GM21737 (cell line): ENCODE data around the gene MED13L.
"Not testable (repeated sequence)": the region's sequence is repeated elsewhere in the genome, so short reads cannot be mapped to it uniquely, and the experiment has no call there.

Experiments
- ATAC-seq: cut with Tn5 transposase; IDR thresholded peaks from one replicate; pipeline ENCODE4 v1.9.1; 2021; ENCODE audit warnings: mild to moderate bottlenecking, moderate library complexity; ENCODE audit not compliant: unreplicated experiment

The MED13L gene

DNA sequence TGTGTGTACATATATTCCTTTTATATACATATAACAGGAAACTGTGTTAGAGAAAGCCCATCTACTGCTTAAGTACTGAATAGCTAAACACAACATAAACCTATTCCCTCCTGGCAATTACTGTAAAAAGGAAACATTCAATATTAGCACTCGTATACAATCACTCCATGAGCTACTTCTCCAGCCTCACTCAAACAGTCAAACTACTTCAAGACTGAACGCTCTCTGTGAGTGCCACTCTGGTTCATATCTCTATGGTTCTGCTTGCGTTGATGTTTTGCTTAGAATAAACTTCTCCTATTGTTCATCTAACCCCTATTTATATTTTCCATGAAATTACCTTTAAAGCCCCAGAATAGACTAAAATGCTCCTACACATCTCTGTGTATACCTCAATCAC, 243.7 kb downstream of the MED13L start:
- no peak for ATAC-seq

DNA sequence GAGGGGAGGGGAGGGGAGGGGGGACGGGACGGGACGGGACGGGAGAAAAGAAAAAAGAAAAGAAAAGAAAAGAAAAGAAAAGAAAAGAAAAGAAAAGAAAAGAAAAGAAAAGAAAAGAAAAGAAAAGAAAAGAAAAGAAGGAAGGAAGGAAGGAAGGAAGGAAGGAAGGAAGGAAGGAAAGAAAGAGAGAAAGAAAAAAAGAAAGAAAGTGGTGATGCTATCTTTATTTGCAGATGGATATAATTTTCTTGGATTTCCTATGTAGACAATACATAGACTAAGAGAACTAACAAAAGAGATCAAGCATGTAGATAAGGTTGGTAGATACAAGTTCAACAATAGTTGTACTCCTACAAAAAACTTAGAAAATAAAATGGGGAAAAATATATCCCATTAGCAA, 245.9 kb downstream of the MED13L start:
- not testable (repeated sequence) for ATAC-seq

DNA sequence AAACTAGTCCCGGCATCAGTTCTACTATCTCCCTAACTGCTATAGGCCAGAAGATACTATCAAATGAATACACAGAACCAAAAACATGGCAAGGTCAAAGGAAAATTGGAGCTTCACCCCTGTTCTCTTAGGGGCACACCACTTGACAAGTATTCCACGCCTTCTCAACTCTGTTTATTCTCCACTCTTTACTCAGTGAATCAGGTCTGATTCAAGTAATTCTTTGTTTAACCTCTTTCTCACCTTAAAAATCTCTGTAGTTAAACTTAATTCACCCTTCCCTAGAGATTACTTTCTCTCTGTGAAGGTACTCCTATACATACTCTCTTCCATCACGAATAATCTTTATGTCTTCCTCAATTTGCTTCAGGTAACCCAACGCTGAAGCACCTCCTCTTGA, 248.9 kb downstream of the MED13L start:
- ATAC-seq = no peak

DNA sequence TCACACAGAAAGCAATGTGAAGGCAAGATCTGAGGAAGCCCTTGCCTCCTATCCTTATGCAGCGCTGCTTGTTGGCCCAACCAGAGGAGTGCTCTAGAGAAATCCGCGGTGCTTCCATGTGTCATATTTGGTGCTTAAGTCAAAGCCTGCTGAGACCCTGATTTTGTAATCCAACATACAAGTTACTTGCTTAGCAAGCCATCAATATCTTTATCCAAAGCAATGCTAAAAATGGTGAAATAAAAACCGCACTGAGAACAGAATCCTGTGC, 250.0 kb downstream of the MED13L start:
- ATAC-seq = no peak

DNA sequence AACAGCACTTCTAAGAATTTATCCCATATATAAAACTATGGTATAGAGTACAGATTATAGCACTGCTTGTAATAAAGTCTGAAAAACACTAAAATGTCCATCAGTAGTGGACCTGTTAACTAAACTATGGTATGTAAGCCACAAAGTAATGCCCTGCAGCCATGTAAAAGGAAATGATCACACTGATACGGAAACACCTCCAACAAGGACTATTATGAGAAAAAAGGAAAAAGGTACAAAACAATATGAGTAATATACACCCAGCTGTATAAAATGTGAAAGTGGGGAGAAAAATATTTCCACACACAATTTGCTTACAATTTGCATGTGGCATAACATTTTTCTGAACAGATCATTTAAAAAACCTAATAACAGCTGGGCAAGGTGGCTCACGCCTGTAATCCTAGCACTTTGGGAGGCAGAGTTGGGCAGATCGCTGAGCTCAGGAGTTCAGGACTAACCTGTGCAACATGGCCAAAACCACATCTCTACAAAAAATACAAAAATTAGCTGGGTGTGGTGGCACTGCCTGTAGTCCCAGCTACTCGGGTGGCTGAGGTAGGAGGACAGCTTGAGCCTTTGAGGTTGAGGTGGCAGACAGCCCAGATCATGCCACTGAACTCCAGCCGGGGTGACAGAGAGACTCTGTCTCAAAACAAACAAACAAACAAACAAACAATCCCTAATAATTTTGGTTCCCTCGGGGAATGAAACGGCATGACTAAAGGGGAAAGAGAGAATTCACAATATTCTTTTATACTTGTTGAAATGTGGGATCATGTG, 250.5 kb downstream of the MED13L start:
- no peak for ATAC-seq

DNA sequence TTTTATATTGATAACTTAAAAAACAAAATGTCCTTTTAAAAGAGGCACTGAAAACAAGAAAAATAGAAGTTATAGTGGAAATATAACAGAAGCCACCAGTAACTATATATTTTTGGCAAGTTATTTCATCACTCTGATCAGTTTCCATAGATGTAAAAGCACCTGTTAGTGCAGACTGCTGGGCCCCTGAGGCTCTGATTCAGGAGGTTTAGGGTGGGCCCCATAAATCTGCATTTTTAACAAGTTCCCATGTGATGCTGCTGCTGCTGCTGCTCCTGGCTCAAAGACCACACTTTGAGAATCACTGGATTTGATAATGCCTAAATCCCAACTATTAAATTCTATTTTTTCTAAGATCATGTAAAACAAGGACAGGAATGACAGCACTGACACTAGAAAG, 251.1 kb downstream of the MED13L start:
- no peak for ATAC-seq

DNA sequence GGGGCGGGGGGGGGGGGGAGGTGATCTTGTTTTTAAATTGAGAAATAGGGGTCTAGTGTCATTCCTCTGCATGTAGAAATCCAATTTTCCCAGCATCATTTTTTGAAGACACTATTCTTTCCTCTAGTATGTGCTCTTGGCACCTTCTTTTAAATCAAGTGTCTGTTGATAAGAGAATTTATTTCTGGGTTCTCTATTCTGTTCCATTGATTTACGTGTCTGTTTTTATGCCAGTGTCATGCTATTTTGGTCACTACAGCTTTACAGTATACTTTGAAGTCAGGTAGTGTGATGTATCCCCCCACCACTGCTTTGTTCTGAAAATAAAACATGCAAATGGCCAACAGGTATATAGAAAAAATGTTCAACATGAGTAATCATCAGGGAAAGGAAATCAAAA, 252.7 kb downstream of the MED13L start:
- ATAC-seq = no peak

DNA sequence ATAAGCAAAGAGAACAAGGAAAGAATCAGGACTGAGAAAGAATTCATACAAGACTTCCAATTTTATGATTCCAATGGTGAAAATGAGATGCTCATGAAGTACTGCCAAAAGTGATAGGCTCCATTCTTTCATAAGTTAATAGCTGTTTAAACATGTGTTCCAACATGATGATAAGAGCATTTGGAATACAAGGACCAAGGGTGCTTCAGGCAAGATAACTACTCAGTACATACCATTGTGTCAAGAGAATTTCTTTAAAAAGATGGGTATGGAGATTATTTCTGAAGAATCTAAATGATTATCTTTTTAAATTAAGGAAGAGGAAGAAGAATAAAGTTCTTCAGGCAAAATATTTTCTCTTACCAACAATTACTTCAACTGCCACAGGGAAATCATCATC, 258.1 kb downstream of the MED13L start:
- no peak for ATAC-seq

DNA sequence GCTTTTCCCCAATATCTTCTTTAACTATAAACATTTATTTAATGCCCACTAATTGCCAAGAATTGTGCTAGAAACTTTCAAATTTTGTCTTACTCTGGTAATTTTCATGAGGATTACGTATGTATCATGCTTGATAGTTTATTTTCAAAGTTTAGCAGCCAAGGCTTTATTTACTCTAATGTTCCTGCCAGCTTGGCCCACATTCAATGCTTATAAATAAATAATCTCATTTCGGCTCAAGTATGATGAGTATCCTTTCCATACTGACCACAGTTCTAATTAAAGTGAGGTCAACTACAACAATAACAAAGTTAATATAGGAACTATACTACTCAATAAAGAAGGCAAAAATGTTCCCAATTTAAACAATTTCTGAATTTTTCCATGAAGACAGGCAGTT, 259.2 kb downstream of the MED13L start:
- ATAC-seq = no peak

DNA sequence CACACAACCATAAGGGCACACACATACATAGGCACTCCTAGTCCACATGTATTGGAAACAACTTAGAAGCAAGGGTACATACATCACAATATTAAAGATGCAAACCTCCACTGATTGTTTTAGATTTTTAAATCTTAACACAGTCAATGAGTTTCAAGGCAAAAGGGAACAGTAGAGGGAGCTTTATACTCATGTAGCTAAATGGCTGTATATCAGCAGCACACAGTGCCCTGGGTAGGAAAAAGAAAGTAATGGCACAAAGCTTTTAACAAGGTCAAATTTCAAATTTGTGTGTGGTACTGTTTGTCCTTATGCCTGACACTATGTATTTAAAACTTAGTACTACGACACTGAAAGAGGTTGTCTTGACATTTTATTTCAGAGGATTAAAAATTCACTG, 262.0 kb downstream of the MED13L start:
- ATAC-seq = no peak

DNA sequence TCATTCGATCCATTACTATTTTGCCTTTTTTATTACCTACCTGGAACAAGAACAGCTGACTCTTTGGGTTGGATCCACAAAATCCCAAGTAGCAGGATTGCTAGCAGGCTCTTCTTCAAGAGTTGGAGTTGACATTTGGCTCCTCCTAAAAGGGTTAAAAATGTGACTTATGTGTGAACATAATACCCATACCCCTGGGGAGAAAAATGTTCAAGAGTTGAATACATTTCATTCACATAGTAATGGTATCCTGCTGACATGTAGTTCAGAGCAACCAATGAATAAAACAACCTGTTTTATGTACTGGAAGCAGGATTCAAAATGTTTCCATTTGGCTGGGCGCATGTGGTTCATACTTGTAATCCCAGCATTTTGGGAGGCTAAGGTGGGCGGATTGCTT, 264.7 kb downstream of the MED13L start:
- no peak for ATAC-seq

DNA sequence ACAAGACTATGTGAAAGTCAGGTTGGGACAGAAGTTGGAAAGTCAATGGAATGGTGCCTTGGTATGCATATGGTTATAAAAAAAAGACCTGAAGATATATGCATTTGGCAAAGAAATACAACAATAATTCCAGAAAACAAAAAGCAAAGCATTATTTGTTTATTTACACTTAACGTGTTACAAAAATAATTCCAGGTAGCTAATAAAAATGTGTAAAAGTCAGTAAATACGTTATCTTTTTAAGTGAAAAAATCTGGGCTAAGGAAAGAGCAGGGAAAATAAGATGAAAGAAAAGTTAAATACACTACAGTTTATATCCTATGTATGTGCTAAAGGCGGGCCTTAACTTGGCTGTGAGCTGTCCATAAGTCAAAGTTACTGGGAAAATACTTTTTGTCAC, 266.3 kb downstream of the MED13L start:
- ATAC-seq = no peak

DNA sequence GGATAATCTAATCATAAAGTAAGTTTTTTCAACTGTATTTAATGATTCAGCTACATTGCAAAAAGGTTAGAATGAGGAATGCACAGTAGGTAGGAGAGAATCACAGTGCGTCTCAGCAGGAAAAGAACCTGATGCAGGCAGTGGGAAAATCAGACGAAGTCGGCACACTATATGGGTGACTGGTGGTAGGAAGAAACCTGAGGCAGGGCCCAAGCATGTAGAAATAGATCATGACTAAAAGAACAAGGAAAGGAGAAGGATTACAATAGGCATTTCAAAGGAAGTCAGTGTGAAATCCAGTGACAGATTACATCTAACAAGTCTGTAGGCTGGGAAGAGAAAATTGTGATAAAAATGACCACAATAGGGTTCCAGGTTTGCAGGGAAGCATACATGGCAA, 267.0 kb downstream of the MED13L start:
- ATAC-seq = no peak

DNA sequence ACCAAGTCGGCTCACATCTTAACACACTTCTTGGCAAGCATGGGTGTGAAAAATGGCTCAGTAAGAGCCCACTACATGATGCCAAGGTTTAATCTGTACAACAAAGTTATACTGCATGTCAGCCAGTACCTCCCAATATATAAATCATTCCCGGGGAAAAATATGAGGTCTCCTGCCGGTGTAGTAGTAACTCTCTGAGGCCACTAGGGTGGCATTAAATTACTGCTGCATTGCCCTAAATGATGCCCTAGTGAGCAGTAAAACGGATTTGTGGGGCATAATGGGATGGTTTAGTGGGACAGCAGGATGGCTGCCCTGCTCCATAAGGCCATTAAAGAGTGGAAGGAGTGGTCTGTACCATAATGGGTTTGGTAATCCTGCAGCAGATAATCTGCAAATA, 267.7 kb downstream of the MED13L start:
- ATAC-seq = no peak

DNA sequence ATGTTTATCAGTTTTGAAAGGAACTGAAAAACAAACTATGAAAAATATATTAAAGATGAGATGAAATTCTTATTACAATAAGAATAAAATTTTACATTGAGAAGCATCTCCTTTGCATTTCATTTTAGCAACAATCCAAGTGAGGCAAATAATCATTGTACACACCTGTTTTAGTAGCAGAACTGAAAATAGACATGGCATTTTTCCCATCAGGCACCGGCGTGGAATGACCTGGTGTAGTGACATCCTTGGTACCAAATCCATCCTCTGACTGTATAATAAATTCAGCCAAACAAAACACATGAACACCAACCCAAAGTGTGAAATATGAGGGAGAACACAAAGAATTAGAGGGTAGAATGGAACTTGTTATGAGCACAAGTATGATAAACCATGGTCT, 271.4 kb downstream of the MED13L start:
- ATAC-seq = no peak

DNA sequence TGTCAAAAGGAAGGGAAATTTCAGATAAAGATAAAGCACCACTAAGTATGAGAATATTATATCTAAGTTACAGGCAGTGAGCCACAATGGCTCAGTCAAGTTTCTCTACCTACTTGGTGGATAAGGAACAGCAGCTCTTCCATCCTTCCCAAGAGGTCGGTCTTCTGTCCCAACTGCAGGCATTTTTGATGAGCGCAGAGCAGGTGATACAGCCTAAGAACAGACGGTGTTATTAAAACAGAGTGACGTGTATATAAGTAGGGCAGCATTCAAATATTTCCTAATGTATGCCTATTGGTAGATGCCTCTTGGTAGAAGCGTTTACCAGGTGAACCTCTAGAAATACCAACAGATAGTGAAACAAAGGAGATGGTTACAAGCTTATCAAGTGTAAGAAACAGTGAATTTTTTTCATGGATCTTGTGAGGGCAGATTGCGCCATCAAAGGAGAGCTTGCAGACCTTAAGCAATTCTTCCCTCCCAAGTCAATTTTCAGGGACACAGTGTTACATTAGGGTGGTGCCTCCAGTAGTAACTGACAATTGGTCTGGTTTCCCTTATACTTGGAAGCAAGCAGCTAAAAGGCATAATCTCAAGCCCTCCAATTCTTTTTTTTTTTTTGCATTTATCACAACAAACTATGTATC, 274.5 kb downstream of the MED13L start:
- no peak for ATAC-seq

DNA sequence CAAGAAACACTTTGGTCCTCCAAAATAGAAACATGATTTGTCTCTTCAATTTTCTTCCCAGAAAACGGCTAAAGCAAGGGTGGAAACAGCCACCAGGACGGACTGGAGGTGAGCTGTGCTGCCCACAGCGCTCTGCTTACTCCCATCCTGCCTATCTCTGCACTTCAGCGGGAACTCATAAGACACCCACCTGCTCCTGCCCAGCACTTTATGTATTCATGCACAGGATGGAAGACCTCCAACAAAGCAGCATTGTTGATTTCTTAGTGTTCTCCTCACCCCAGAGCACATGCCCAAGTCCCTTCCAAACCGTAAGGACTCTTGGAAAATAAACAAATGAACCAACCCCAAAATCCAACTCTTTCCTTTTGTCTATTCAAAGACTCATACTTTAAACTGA, 277.2 kb downstream of the MED13L start:
- ATAC-seq = no peak

DNA sequence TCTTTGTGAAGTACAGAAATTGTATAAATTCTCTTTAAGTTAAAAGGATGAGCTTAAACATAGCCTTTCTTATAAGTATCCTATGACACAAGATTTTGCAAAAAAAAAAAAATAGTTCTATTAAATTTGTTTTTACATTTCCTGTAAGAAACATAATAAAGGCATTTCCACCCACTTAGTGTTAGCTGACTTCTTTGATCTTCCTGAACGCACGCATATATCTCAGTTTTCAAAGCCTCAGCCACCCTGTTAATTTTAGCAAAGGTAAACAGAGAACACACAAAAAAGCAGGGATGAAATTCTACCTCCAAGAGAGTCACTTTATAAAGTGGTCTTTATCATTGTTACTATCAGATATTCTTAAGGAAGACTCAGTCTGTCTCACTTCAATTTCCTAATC, 277.9 kb downstream of the MED13L start:
- ATAC-seq = no peak

DNA sequence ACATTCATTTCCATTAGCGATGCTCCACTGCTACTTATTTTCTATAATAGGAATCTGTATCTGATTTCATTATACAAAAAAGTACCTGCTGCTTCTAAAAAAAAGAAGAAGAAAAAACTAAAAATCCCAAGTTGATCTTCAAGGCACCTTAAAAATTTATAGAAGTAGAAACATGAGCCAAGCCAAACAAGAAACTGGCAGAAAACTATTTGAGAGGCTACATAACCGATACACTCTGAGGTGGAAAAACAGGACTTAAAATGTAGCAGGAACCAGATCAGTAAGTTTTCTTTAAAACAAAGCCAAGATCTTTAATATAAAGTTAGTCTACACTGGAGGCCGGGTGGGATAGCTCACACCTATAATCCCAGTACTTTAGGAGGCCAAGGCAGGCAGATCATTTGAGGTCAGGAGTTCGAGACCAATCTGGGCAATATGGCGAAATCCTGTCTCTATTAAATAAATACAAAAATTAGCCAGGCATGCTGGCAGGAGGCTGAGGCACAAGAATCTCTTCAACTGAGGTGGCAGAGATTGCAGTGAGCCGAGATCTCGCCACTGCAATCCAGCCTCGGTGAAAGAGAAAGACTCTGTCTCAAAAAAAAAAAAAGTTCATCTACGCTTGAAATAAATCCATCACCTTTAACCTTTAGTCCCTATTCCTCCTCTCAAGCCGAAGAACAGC, 278.6 kb downstream of the MED13L start:
- ATAC-seq = no peak

DNA sequence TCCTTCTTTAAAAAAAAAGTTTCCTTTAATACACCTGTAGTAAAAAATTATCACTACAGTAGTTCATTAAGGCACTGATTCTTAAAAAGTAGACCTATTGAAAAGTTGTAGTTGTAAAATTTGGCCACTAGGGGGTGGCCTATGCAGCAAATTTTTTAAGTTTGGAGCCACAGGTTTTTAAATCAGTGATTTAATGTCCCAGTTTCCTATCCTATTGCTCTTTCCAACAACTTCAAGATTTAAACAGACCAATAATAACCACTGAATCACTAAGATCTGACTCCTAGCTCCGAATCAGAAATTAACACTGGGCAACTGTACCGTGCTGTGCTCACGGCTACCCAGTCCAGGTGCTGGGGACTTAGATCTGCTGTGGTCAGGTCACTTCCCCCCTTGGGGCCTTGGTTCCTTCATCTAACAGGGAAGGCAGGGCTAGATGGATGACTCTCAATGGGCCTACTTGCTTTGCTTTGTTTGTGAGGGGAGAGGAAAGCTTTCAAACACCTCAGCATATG, 279.3 kb downstream of the MED13L start:
- ATAC-seq = peak; percentile 71

DNA sequence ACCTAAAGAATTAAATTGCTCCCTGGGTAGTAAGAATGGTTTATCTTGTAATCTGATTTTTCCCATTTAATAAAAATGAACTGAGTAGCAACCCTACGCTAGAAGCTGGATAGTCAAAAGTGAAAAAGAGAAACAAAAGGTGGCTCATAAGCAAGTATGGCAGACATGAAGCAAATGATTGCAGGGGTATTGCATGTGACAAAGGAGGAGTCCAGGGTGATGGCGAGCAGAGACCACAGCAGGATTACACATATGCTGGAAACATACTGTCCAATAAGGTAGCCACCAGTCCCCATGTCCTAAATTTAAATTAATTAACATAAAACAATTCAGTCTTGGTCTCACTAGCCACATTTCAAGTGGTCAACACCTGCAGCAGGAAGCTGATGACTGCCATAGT, 283.8 kb downstream of the MED13L start:
- ATAC-seq = no peak

DNA sequence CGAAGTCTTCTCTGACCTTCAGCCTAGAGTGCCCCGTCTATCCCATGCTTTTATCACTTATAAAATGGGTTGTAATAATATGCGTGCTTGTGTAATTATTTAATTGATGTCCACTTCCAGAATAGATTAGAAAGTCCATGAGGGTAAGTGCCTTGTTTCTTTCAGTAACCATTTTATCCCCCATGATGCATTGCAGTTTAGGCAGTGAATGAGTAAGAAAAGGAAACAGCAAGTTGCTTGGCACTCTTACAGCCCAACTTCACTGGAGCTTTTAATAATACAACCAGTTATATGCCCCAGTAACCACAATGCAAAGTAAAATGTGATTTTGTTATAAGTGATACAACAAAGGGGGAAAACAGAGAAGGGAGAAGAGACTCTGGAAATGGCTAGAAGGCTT, 287.3 kb downstream of the MED13L start:
- no peak for ATAC-seq
